ENCODE measurements around the gene ZFR. TPM values are rescaled to one million over a fixed set of nuclear protein-coding genes. Genes with fewer than 3 reads are reported as not detected.
A peak's percentile ranks its signal among the peaks of the same experiment; 100 is the strongest.

ZFR gene
- total and polyA plus RNA-seq, 12 donors, result 26.8 to 78.6 (median 58.6) TPM

DNA sequence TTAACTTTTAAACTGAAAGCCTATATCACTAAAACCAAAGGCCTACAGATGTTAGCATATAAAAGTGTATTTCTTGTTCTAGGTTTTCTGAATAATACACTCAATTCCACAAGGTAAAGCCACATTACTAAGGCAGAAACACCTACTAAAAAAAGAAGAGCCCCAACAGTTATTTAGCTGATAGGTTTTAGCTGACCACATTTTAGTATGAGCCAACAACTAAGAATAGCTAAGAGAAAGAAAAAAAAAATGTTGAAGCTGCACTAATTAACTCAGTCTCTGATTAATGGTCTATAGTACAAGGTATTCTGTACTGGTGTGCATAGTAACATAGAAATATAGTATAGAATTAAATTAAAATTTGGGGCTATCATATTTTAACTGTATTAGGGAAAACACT, 23.5 kb downstream of the ZFR start:
- Histone ChIP-seq H3K4me3 (no peak overlapping the region), H3K27ac (peak overlapping the region in 6 of 10 donors; percentile 31 to 67 (median 48)), H3K36me3 (peaks cover 0 to 49% (median 9%) of the 10 kb centered on the region in 9 donors), H3K4me1 (peaks cover 0 to 49% (median 43%) of the 10 kb centered on the region in 9 donors), H3K27me3 (no peaks in the 10 kb centered on the region), H3K9me3 (peaks cover 0 to 4% (median 0%) of the 10 kb centered on the region in 11 donors)
- ATAC-seq (peak in 3 of 8 donors; percentile 46 to 71 (median 53)), DNase-seq (no peak)
- intact Hi-C loops (cut with DNase I), result no loop called here
- TF ChIP-seq, protein P1, sequence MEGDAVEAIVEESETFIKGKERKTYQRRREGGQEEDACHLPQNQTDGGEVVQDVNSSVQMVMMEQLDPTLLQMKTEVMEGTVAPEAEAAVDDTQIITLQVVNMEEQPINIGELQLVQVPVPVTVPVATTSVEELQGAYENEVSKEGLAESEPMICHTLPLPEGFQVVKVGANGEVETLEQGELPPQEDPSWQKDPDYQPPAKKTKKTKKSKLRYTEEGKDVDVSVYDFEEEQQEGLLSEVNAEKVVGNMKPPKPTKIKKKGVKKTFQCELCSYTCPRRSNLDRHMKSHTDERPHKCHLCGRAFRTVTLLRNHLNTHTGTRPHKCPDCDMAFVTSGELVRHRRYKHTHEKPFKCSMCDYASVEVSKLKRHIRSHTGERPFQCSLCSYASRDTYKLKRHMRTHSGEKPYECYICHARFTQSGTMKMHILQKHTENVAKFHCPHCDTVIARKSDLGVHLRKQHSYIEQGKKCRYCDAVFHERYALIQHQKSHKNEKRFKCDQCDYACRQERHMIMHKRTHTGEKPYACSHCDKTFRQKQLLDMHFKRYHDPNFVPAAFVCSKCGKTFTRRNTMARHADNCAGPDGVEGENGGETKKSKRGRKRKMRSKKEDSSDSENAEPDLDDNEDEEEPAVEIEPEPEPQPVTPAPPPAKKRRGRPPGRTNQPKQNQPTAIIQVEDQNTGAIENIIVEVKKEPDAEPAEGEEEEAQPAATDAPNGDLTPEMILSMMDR (IDR thresholded peaks at IDR 0.05), result no peak

DNA sequence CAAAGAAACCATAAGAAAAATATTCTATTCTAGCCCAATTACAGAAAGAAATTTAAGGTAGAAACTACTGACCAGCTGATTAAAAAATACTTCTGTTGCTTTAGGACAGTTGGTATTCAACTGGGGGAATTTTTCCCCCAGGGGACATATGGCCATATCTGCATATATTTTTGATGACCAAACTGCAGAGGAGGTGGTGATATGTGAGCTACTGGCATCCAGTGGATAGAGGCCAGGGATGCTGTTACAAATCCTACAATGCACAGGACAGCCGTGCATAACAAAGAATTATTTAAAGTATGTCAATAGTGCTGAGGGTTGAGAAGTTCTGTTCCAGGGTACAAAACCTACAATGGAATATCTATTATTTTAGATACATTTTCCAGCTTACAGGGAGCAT, 24.0 kb downstream of the ZFR start:
- H3K27me3 ChIP-seq, result no peaks in the 10 kb centered on the region
- H3K27ac ChIP-seq, result peak overlapping the region in 6 of 10 donors; percentile 31 to 67 (median 48)
- 31 to 32% methylated on average over 1 of the region's 1 CpG for WGBS, 2 donors
- ATAC-seq (peak in 3 of 8 donors; percentile 34 to 66 (median 54)), DNase-seq (no peak)
- H3K9me3 ChIP-seq, result no peaks in the 10 kb centered on the region
- H3K36me3 ChIP-seq, result peaks cover 0 to 52% (median 12%) of the 10 kb centered on the region in 9 donors
- TF ChIP-seq, protein P1 (IDR thresholded peaks at IDR 0.05), result no peak
- intact Hi-C loops (cut with DNase I), result no loop called here
- peaks cover 0 to 49% (median 43%) of the 10 kb centered on the region in 9 donors for H3K4me1 ChIP-seq
- no peak overlapping the region for H3K4me3 ChIP-seq

DNA sequence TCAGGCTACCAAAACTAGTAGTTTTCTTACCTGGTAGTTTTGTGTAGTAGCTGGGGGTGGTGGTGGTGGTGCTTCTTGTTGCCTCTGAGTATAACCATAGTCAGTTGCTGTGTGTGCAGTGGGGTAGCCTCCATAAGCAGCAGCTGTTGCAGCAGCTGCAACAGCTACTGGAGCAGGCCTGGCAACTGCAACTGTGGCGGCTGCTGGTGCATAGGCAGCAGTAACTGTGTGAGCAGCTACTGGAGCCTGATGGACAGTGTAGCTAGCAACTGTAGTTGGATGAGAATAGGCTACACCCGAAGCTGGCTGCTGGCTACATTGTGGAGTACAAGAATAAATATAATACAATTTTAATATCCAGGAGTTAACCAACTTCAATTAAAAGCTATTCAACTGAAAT, 24.7 kb downstream of the ZFR start:
- Histone ChIP-seq H3K9me3 (no peaks in the 10 kb centered on the region), H3K4me3 (no peak overlapping the region), H3K4me1 (peaks cover 0 to 49% (median 43%) of the 10 kb centered on the region in 9 donors), H3K27ac (peak overlapping the region in 1 of 10 donors; percentile 51), H3K27me3 (no peaks in the 10 kb centered on the region), H3K36me3 (peaks cover 0 to 59% (median 12%) of the 10 kb centered on the region in 9 donors)
- ATAC-seq, result peak in 7 of 8 donors; percentile 74 to 85 (median 79)
- WGBS, 2 donors, result 34 to 51% methylated on average over 2 of the region's 2 CpGs
- DNase-seq, result no peak
- TF ChIP-seq, protein P1 (IDR thresholded peaks at IDR 0.05), result no peak
- intact Hi-C loops (cut with DNase I), result no loop called here

DNA sequence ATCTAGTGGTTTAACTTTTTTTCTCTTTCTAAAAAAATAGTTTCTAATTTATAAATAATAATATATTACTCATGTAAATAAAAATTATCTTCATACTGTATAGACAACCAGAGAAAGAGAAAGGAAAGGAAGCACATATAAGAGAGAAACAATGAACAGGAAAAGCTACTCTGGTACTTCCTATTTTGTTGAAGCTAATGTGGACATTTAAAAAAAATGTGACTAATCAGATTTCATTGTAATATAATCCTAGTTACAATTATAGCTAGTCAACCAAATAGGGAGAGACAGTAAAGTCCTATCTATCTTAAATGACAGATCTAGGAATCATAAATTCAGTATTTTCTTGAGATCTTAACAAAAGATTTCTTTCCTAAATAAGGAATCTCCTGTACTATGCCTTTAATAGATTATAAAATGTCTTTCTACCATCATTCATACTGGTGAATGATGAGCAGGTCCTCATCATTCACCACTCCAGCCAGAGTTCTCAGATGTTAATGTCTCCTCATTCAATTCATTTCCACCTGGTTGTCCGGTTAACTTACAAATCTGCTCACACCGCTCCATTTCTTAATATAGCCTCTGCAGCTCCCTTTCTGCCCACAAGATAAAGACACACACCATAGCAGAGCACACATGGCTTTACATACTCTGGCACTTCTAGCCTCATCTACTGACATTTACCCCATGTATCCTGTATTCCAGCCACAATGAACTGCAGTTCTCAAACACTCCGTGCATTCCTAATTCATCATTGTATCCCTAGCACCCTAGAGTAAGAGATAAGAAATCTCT, 30.9 kb downstream of the ZFR start:
- H3K9me3 ChIP-seq, result no peaks in the 10 kb centered on the region
- 59 to 60% methylated on average over 3 of the region's 3 CpGs for WGBS, 2 donors
- no peaks in the 10 kb centered on the region for H3K27me3 ChIP-seq
- H3K4me3 ChIP-seq, result no peak overlapping the region
- intact Hi-C loops (cut with DNase I), result no loop called here
- DNase-seq (no peak), ATAC-seq (peak in 4 of 8 donors; percentile 50 to 58 (median 54))
- peaks cover 0 to 28% (median 14%) of the 10 kb centered on the region in 9 donors for H3K4me1 ChIP-seq
- H3K36me3 ChIP-seq, result peaks cover 0 to 97% (median 26%) of the 10 kb centered on the region in 9 donors
- H3K27ac ChIP-seq, result peak overlapping the region in 2 of 10 donors; percentile 4 to 48
- TF ChIP-seq, protein P1 (IDR thresholded peaks at IDR 0.05), result no peak
